Activated T-cell treated with anti-CD3 and anti-CD28 coated beads, Interleukin-2, amount 50 U/mL, for 72 hours (primary cell): ENCODE measurements around the gene CADPS. TPM values are rescaled to one million over a fixed set of nuclear protein-coding genes. Genes with fewer than 3 reads are reported as not detected.

Experiments used
- ATAC-seq, 2 donors: fragments of 150-1000 bp; cut with Tn5 transposase; replicated peaks in 1 of 2; 2 replicates each; pipeline ENCODE4 v1.10.0; 2021; ENCODE audit warnings: moderate library complexity in 2 of 2, mild to moderate bottlenecking in 1 of 2
- DNase-seq, 2 donors: peaks; one replicate each; pipeline ENCODE4 v3.0.0; 2021 to 2022; ENCODE audit warnings: mixed read lengths in 1 of 2
- H3K27ac Mint-ChIP-seq: one replicate; pipeline ENCODE4 v1.8.0; 2022; ENCODE audit warnings: mild to moderate bottlenecking, moderate library complexity, mixed read lengths
- H3K27me3 Mint-ChIP-seq: one replicate; pipeline ENCODE4 v1.8.0; 2022; ENCODE audit warnings: low read depth, mixed read lengths
- H3K36me3 Mint-ChIP-seq, 2 donors: one replicate each; pipeline ENCODE4 v1.8.0; 2022; ENCODE audit warnings: mixed read lengths in 2 of 2, mild to moderate bottlenecking in 1 of 2; ENCODE audit not compliant: insufficient read depth in 2 of 2
- H3K4me1 Mint-ChIP-seq: one replicate; pipeline ENCODE4 v1.8.0; 2022; ENCODE audit warnings: low read depth, mixed read lengths
- H3K4me3 Mint-ChIP-seq, 2 donors: one replicate each; pipeline ENCODE4 v1.8.0; 2022; ENCODE audit warnings: mild to moderate bottlenecking in 2 of 2, mixed read lengths in 2 of 2, moderate library complexity in 2 of 2
- H3K9me3 Mint-ChIP-seq, 2 donors: one replicate each; pipeline ENCODE4 v1.8.0; 2022; ENCODE audit warnings: mixed read lengths in 2 of 2
- total RNA-seq, 2 donors: library from RNA; stranded (reverse); gene quantifications; one replicate each; pipeline ENCODE4 v1.2.3, GENCODE V29; 2022

The CADPS gene
- total RNA-seq, 2 donors from 2014 or later: not detected

GRCh38 chr3:62735510-62735909 lies 139.7 kb downstream of the CADPS start:
- Mint-ChIP-seq H3K4me1 (no peaks in the 10 kb centered on the region), H3K36me3 (no peaks in the 10 kb centered on the region), H3K27me3 (no peaks in the 10 kb centered on the region), H3K27ac (no peak overlapping the region), H3K4me3 (no peak overlapping the region), H3K9me3 (peaks cover 3 to 5% of the 10 kb centered on the region in 2 donors)
- ATAC-seq (no peak), DNase-seq (no peak)

GRCh38 chr3:62732183-62732904 lies 142.9 kb downstream of the CADPS start:
- Mint-ChIP-seq H3K9me3 (peaks cover 0 to 2% of the 10 kb centered on the region in 2 donors), H3K27me3 (no peaks in the 10 kb centered on the region), H3K4me3 (no peak overlapping the region), H3K27ac (no peak overlapping the region), H3K36me3 (no peaks in the 10 kb centered on the region), H3K4me1 (no peaks in the 10 kb centered on the region)
- ATAC-seq: no peak
- DNase-seq: no peak

- Mint-ChIP-seq H3K36me3 (no peaks in the 10 kb centered on the region), H3K4me3 (no peak overlapping the region), H3K9me3 (peaks cover 0 to 4% of the 10 kb centered on the region in 2 donors), H3K4me1 (no peaks in the 10 kb centered on the region), H3K27me3 (no peaks in the 10 kb centered on the region), H3K27ac (no peak overlapping the region)
- DNase-seq: no peak
- no peak for ATAC-seq
Measured at GRCh38 chr3:62727981-62728380, 147.2 kb downstream of the CADPS start.

DNA sequence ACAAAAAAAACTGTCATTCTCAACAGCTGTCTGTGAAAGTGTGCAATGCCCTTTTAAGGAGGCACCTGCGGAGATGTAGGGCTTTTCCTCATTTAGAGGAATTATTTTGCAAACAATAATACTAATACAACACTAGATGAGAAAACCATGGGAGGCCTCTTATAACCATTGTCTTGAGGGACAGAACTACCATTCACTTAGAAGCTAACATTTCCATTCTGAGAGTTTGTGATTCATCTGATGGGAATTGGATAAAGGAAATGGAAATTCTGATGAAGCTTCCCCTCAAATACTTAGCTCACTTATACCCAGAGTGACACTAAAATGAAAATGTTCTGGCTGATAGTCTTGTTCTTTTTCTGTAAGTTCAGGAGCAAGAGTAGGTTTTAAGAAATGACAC lies 147.7 kb downstream of the CADPS start:
- no peak for ATAC-seq
- Mint-ChIP-seq H3K36me3 (no peaks in the 10 kb centered on the region), H3K27ac (no peak overlapping the region), H3K4me3 (no peak overlapping the region), H3K27me3 (no peaks in the 10 kb centered on the region), H3K4me1 (no peaks in the 10 kb centered on the region), H3K9me3 (peaks cover 0 to 4% of the 10 kb centered on the region in 2 donors)
- DNase-seq: no peak

DNA sequence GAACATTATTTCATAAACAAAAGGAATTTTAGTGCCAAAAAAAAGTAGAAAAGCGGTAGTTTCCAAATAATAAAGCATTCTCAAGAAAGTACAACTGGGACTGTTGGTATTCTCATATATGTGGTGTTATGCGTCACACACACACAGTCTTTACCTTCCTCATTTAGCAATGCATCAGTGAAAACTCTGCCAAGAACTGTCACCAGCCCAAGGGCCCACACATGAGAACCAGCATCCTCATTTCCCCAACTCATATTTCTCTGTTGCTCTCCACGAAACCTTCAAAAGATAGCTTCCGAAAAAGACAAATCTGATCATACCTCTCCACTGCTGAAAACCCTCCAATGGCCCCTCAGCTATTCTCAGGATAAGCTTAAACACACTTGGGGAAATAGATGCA lies 150.7 kb downstream of the CADPS start:
- Mint-ChIP-seq H3K27ac (no peak overlapping the region), H3K4me1 (no peaks in the 10 kb centered on the region), H3K9me3 (peaks cover 0 to 4% of the 10 kb centered on the region in 2 donors), H3K27me3 (no peaks in the 10 kb centered on the region), H3K36me3 (no peaks in the 10 kb centered on the region), H3K4me3 (no peak overlapping the region)
- DNase-seq (no peak), ATAC-seq (no peak)

DNA sequence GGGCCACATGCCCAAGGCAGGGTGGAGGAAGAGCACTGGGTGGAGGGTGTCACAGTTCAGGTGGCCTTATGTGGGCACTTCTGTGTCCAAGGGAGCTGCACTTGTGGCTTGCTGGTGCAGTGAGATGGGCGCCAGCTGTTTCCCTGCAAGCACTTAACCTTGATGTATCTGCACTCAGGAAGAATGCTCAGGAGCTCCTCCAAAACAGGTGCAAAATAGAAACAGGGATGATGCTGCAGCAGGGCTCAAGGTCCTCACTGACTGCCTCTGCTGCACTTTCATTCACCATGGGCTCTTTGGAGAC lies 151.3 kb downstream of the CADPS start:
- DNase-seq: no peak
- Mint-ChIP-seq H3K27ac (no peak overlapping the region), H3K36me3 (no peaks in the 10 kb centered on the region), H3K4me1 (no peaks in the 10 kb centered on the region), H3K27me3 (no peaks in the 10 kb centered on the region), H3K9me3 (peaks cover 0 to 7% of the 10 kb centered on the region in 2 donors), H3K4me3 (no peak overlapping the region)
- no peak for ATAC-seq

DNA sequence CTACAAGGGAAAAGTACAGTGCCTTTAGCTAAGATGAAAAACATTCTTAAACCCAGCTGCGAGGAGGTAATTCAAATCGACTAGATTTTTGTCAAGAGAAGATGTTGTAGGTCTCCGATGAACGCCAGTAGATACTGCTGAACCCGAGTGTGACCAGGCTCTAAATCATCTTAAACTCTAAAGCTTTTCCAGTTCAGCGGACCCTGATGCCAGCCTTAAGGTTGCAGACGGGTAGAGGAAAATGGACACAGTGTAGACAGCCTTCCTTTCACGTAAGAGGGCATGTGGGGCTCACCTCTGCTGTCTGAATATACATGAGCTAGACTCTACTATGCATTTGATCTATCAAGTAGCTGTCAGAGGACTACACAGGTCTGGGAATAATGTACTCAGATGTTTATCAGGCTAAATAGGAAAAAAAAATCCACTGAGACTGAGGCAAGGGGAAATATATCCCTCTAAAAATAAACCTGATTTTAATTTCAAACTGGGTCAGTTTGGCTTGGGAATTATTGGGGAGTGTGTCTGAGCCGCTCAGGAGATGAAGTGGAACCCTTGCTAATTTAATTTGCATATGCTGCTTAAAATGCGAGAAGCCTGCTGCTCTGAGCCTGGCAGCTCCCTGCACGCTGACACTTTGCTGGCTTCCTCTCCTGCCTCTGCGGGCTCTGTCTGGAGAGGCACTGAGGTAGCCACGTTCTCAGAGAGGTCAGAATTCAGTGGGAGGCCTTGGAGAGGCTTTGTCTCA lies 151.9 kb downstream of the CADPS start:
- no peak for DNase-seq
- no peaks in the 10 kb centered on the region for H3K4me1 Mint-ChIP-seq
- no peaks in the 10 kb centered on the region for H3K27me3 Mint-ChIP-seq
- H3K36me3 Mint-ChIP-seq: no peaks in the 10 kb centered on the region
- ATAC-seq: no peak
- H3K27ac Mint-ChIP-seq: no peak overlapping the region
- no peak overlapping the region for H3K4me3 Mint-ChIP-seq
- H3K9me3 Mint-ChIP-seq: peaks cover 0 to 6% of the 10 kb centered on the region in 2 donors

GRCh38 chr3:62722344-62722743 lies 152.9 kb downstream of the CADPS start:
- no peaks in the 10 kb centered on the region for H3K4me1 Mint-ChIP-seq
- no peak overlapping the region for H3K27ac Mint-ChIP-seq
- no peaks in the 10 kb centered on the region for H3K27me3 Mint-ChIP-seq
- no peaks in the 10 kb centered on the region for H3K36me3 Mint-ChIP-seq
- no peak overlapping the region for H3K4me3 Mint-ChIP-seq
- DNase-seq (no peak), ATAC-seq (no peak)
- H3K9me3 Mint-ChIP-seq: peaks cover 4 to 5% of the 10 kb centered on the region in 2 donors

DNA sequence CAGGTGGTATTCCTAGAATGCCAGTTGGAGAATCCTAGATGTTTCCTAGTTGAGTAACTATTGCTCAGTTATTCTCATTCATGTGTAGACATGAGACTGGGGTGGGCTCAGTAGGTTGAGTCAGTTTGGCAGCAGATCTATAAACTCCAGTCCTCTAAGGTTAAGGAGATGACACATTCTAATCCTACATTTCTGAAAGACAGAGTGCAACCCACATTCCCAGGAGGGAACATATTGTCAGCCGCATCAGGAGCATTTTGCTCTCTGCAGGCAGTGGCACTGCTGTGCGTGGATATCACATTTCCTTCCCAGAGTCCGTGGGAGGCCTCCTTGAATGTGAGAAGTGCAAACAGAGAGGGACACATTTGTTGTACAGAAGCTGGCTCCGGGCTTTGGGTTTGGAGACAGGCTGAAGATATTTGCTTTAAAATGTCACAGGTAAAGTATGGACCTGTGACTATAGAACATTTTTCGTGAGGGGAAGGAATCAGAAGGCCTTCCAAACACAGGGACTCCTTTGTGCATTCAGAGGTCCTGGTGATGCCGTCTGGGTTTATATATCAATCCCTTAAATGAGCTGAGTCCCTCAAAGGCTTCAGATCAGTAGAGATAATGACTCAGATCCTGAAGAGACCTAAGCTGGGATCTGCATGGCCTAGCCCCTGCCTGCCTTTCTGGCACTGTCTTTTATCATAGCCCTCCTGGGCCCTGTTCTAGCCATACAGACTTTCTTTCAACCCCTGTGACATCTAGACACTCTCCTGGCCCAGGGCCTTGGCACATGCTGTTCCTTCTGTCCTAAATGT lies 156.5 kb downstream of the CADPS start:
- H3K36me3 Mint-ChIP-seq: no peaks in the 10 kb centered on the region
- no peak for DNase-seq
- no peaks in the 10 kb centered on the region for H3K4me1 Mint-ChIP-seq
- no peak overlapping the region for H3K4me3 Mint-ChIP-seq
- no peak overlapping the region for H3K27ac Mint-ChIP-seq
- ATAC-seq: no peak
- H3K9me3 Mint-ChIP-seq: peaks cover 3 to 4% of the 10 kb centered on the region in 2 donors
- no peaks in the 10 kb centered on the region for H3K27me3 Mint-ChIP-seq

DNA sequence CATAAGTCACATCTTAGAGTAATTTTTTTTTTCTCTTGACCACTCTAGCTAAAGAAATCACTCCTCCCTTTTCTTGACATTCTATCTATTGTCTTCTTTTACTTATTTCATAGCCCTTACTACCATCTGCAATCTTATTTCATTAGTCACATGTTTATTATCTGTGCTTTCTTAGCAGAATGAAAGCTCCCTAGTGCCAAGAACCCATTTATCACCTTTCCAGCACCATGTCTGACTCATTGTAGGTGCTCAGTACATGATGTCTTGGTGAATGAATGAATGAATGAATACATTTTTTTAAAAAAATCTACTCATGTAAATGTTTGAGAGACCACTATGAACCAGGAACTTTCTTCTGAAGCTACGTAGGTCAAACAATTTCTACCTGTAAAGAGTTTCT lies 157.2 kb downstream of the CADPS start:
- ATAC-seq: no peak
- H3K4me3 Mint-ChIP-seq: no peak overlapping the region

DNA sequence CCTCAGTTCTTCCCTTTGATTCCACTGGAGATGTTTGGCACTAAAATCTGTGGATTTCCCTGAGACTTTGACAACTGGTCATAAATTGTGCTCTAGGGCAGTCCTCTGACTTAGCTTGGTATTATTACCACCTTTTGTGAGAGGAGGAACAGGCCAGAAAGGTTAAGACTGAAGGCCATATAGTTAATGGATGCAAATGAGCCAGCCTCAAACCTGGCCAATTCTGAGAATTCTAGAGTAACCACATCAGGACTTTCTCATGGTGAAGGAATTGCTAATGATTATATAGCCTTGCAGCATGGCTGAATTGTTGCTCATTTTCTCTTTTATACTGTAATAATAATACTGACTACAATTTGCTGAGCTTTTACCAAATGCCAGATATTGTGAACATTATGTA lies 162.5 kb downstream of the CADPS start:
- ATAC-seq (no peak), DNase-seq (no peak)
- H3K9me3 Mint-ChIP-seq: peaks cover 0 to under 1% of the 10 kb centered on the region in 2 donors
- H3K27ac Mint-ChIP-seq: no peak overlapping the region
- H3K36me3 Mint-ChIP-seq: no peaks in the 10 kb centered on the region
- H3K4me1 Mint-ChIP-seq: no peaks in the 10 kb centered on the region
- H3K27me3 Mint-ChIP-seq: no peaks in the 10 kb centered on the region
- H3K4me3 Mint-ChIP-seq: no peak overlapping the region

More for the DNA sequence above, 157.2 kb downstream of the CADPS start:
- H3K27ac Mint-ChIP-seq: peak overlapping the region; percentile 16
- no peaks in the 10 kb centered on the region for H3K4me1 Mint-ChIP-seq
- H3K36me3 Mint-ChIP-seq: no peaks in the 10 kb centered on the region
- H3K27me3 Mint-ChIP-seq: no peaks in the 10 kb centered on the region
- peaks cover 3 to 4% of the 10 kb centered on the region in 2 donors for H3K9me3 Mint-ChIP-seq
- DNase-seq: no peak

DNA sequence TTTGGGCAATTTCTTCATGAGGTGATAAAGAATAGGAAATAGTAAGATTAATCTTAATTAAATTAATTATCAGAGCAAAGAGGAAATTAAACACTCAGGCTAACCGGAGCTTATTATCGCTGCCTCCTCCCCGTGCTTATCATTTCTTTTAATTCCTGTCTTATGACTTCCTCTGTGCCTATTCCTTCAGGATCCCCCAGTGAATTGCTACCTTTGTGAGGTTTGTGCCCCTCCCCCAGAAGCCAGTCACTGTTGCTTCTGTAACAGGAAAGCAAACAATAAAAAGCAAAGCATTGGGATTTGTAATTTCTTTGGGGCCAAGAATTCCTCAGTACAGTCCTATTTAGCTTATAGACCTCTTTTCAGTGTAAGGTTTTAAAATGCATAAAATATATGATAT lies 164.5 kb downstream of the CADPS start:
- no peak for ATAC-seq
- Mint-ChIP-seq H3K27me3 (no peaks in the 10 kb centered on the region), H3K4me1 (no peaks in the 10 kb centered on the region), H3K27ac (no peak overlapping the region), H3K4me3 (no peak overlapping the region), H3K36me3 (no peaks in the 10 kb centered on the region), H3K9me3 (peaks cover 0 to 1% of the 10 kb centered on the region in 2 donors)
- DNase-seq: no peak

- ATAC-seq (no peak), DNase-seq (no peak)
- Mint-ChIP-seq H3K4me3 (no peak overlapping the region), H3K27me3 (no peaks in the 10 kb centered on the region), H3K27ac (no peak overlapping the region), H3K4me1 (no peaks in the 10 kb centered on the region), H3K36me3 (no peaks in the 10 kb centered on the region), H3K9me3 (peaks cover 0 to 2% of the 10 kb centered on the region in 2 donors)
Measured at GRCh38 chr3:62708638-62709373, 166.4 kb downstream of the CADPS start.
